ENCODE results near the gene ABCC3.
"Not testable (repeated sequence)": the region's sequence is repeated elsewhere in the genome, so short reads cannot be mapped to it uniquely, and the experiment has no call there.

The ABCC3 gene

GRCh38 chr17:50712641-50713040 lies 78.0 kb downstream of the ABCC3 start:
- no peak for DNase-seq

- no peak for DNase-seq
Measured at GRCh38 chr17:50715471-50715870, 80.8 kb downstream of the ABCC3 start.

GRCh38 chr17:50719144-50719923 lies 84.7 kb downstream of the ABCC3 start, which contains the start of gene LUC7L3:
TSS of gene LUC7L3 (plus strand) at chr17:50719603. CDS start at chr17:50719733, 130 bp downstream.
- peak; percentile 89 to 94 for DNase-seq

- peak in 1 of 2 donors; percentile 24 for DNase-seq
Measured at GRCh38 chr17:50719924-50720794, 85.5 kb downstream of the ABCC3 start.

- DNase-seq, result peak in 1 of 2 donors; percentile 48
Measured at GRCh38 chr17:50721194-50722010, 86.7 kb downstream of the ABCC3 start.

- peak in 1 of 2 donors; percentile 17 for DNase-seq
Measured at GRCh38 chr17:50722746-50723145, 88.1 kb downstream of the ABCC3 start.

- not testable (repeated sequence) for DNase-seq
Measured at GRCh38 chr17:50724622-50725021, 89.9 kb downstream of the ABCC3 start.

- no peak for DNase-seq
Measured at GRCh38 chr17:50725769-50726655, 91.3 kb downstream of the ABCC3 start.

GRCh38 chr17:50728112-50728429 lies 93.4 kb downstream of the ABCC3 start:
- DNase-seq, result no peak

- no peak for DNase-seq
Measured at GRCh38 chr17:50728881-50729765, 94.4 kb downstream of the ABCC3 start.

- DNase-seq, result peak in 1 of 2 donors; percentile 43
Measured at GRCh38 chr17:50731575-50732460, 97.1 kb downstream of the ABCC3 start.

GRCh38 chr17:50735287-50735686 lies 100.6 kb downstream of the ABCC3 start:
- DNase-seq, result no peak

- no peak for DNase-seq
Measured at GRCh38 chr17:50737118-50737698, 102.5 kb downstream of the ABCC3 start.

- DNase-seq, result no peak
Measured at GRCh38 chr17:50739098-50739497, 104.4 kb downstream of the ABCC3 start.

Measured in CD4-positive, alpha-beta T cell treated with Interferon alpha-2 for 1 hour (primary cell).